ENCODE data around the gene SLIT1.

Gene SLIT1

GRCh38 chr10:97136756-97137155 lies 49.0 kb downstream of the SLIT1 start:
- Histone ChIP-seq H3K4me3 (ENCODE audit: low read depth in 1 of 2, low read length in 2 of 2) (no peak overlapping the region), H3K27me3 (ENCODE audit: control insufficient read depth in 1 of 2, insufficient read depth in 2 of 2, low read length in 2 of 2) (no peaks in the 10 kb centered on the region), H3K27ac (ENCODE audit: low read depth, low read length) (no peak overlapping the region), H3K36me3 (ENCODE audit: insufficient read depth, low read length) (no peaks in the 10 kb centered on the region), H3K9ac (ENCODE audit: low read length) (no peak overlapping the region), H3K9me3 (ENCODE audit: low read length) (no peaks in the 10 kb centered on the region), H3K4me1 (ENCODE audit: insufficient read depth, low read length) (peaks cover 4% of the 10 kb centered on the region)

GRCh38 chr10:97135464-97135863 lies 50.3 kb downstream of the SLIT1 start:
- Histone ChIP-seq H3K27ac (ENCODE audit: low read depth, low read length) (no peak overlapping the region), H3K9me3 (ENCODE audit: low read length) (no peaks in the 10 kb centered on the region), H3K27me3 (ENCODE audit: control insufficient read depth in 1 of 2, insufficient read depth in 2 of 2, low read length in 2 of 2) (no peaks in the 10 kb centered on the region), H3K4me3 (ENCODE audit: low read depth in 1 of 2, low read length in 2 of 2) (no peak overlapping the region), H3K36me3 (ENCODE audit: insufficient read depth, low read length) (no peaks in the 10 kb centered on the region), H3K4me1 (ENCODE audit: insufficient read depth, low read length) (peaks cover 13% of the 10 kb centered on the region), H3K9ac (ENCODE audit: low read length) (no peak overlapping the region)

- H3K4me1 ChIP-seq (ENCODE audit: insufficient read depth, low read length), result peaks cover 13% of the 10 kb centered on the region
- H3K9ac ChIP-seq (ENCODE audit: low read length), result no peak overlapping the region
- H3K27me3 ChIP-seq (ENCODE audit: control insufficient read depth in 1 of 2, insufficient read depth in 2 of 2, low read length in 2 of 2), result no peaks in the 10 kb centered on the region
- H3K9me3 ChIP-seq (ENCODE audit: low read length), result no peaks in the 10 kb centered on the region
- no peak overlapping the region for H3K27ac ChIP-seq (ENCODE audit: low read depth, low read length)
- no peaks in the 10 kb centered on the region for H3K36me3 ChIP-seq (ENCODE audit: insufficient read depth, low read length)
- no peak overlapping the region for H3K4me3 ChIP-seq (ENCODE audit: low read depth in 1 of 2, low read length in 2 of 2)
Observed at GRCh38 chr10:97134983-97135382, 50.8 kb downstream of the SLIT1 start.

GRCh38 chr10:97134110-97134509 lies 51.6 kb downstream of the SLIT1 start:
- Histone ChIP-seq H3K4me3 (ENCODE audit: low read depth in 1 of 2, low read length in 2 of 2) (no peak overlapping the region), H3K4me1 (ENCODE audit: insufficient read depth, low read length) (peaks cover 13% of the 10 kb centered on the region), H3K9me3 (ENCODE audit: low read length) (no peaks in the 10 kb centered on the region), H3K27ac (ENCODE audit: low read depth, low read length) (no peak overlapping the region), H3K36me3 (ENCODE audit: insufficient read depth, low read length) (no peaks in the 10 kb centered on the region), H3K9ac (ENCODE audit: low read length) (no peak overlapping the region), H3K27me3 (ENCODE audit: control insufficient read depth in 1 of 2, insufficient read depth in 2 of 2, low read length in 2 of 2) (no peaks in the 10 kb centered on the region)

- Histone ChIP-seq H3K9ac (ENCODE audit: low read length) (no peak overlapping the region), H3K27me3 (ENCODE audit: control insufficient read depth in 1 of 2, insufficient read depth in 2 of 2, low read length in 2 of 2) (no peaks in the 10 kb centered on the region), H3K4me3 (ENCODE audit: low read depth in 1 of 2, low read length in 2 of 2) (no peak overlapping the region), H3K4me1 (ENCODE audit: insufficient read depth, low read length) (peaks cover 13% of the 10 kb centered on the region), H3K36me3 (ENCODE audit: insufficient read depth, low read length) (no peaks in the 10 kb centered on the region), H3K27ac (ENCODE audit: low read depth, low read length) (no peak overlapping the region), H3K9me3 (ENCODE audit: low read length) (no peaks in the 10 kb centered on the region)
Observed at GRCh38 chr10:97132273-97132672, 53.5 kb downstream of the SLIT1 start.

- H3K36me3 ChIP-seq (ENCODE audit: insufficient read depth, low read length), result no peaks in the 10 kb centered on the region
- no peak overlapping the region for H3K4me3 ChIP-seq (ENCODE audit: low read depth in 1 of 2, low read length in 2 of 2)
- H3K27ac ChIP-seq (ENCODE audit: low read depth, low read length), result no peak overlapping the region
- peaks cover 13% of the 10 kb centered on the region for H3K4me1 ChIP-seq (ENCODE audit: insufficient read depth, low read length)
- no peaks in the 10 kb centered on the region for H3K27me3 ChIP-seq (ENCODE audit: control insufficient read depth in 1 of 2, insufficient read depth in 2 of 2, low read length in 2 of 2)
- H3K9ac ChIP-seq (ENCODE audit: low read length), result no peak overlapping the region
- no peaks in the 10 kb centered on the region for H3K9me3 ChIP-seq (ENCODE audit: low read length)
Observed at GRCh38 chr10:97131666-97132065, 54.1 kb downstream of the SLIT1 start.

GRCh38 chr10:97131181-97131628 lies 54.6 kb downstream of the SLIT1 start:
- no peak overlapping the region for H3K9ac ChIP-seq (ENCODE audit: low read length)
- peaks cover 13% of the 10 kb centered on the region for H3K4me1 ChIP-seq (ENCODE audit: insufficient read depth, low read length)
- H3K27me3 ChIP-seq (ENCODE audit: control insufficient read depth in 1 of 2, insufficient read depth in 2 of 2, low read length in 2 of 2), result no peaks in the 10 kb centered on the region
- H3K36me3 ChIP-seq (ENCODE audit: insufficient read depth, low read length), result no peaks in the 10 kb centered on the region
- no peak overlapping the region for H3K4me3 ChIP-seq (ENCODE audit: low read depth in 1 of 2, low read length in 2 of 2)
- no peaks in the 10 kb centered on the region for H3K9me3 ChIP-seq (ENCODE audit: low read length)
- H3K27ac ChIP-seq (ENCODE audit: low read depth, low read length), result no peak overlapping the region

GRCh38 chr10:97129666-97130065 lies 56.1 kb downstream of the SLIT1 start:
- Histone ChIP-seq H3K9me3 (ENCODE audit: low read length) (no peaks in the 10 kb centered on the region), H3K27ac (ENCODE audit: low read depth, low read length) (no peak overlapping the region), H3K27me3 (ENCODE audit: control insufficient read depth in 1 of 2, insufficient read depth in 2 of 2, low read length in 2 of 2) (no peaks in the 10 kb centered on the region), H3K4me3 (ENCODE audit: low read depth in 1 of 2, low read length in 2 of 2) (no peak overlapping the region), H3K9ac (ENCODE audit: low read length) (no peak overlapping the region), H3K4me1 (ENCODE audit: insufficient read depth, low read length) (peaks cover 13% of the 10 kb centered on the region), H3K36me3 (ENCODE audit: insufficient read depth, low read length) (no peaks in the 10 kb centered on the region)

GRCh38 chr10:97128516-97129154 lies 57.1 kb downstream of the SLIT1 start:
- Histone ChIP-seq H3K36me3 (ENCODE audit: insufficient read depth, low read length) (no peaks in the 10 kb centered on the region), H3K27ac (ENCODE audit: low read depth, low read length) (no peak overlapping the region), H3K4me1 (ENCODE audit: insufficient read depth, low read length) (peaks cover 13% of the 10 kb centered on the region), H3K4me3 (ENCODE audit: low read depth in 1 of 2, low read length in 2 of 2) (no peak overlapping the region), H3K27me3 (ENCODE audit: control insufficient read depth in 1 of 2, insufficient read depth in 2 of 2, low read length in 2 of 2) (no peaks in the 10 kb centered on the region), H3K9me3 (ENCODE audit: low read length) (no peaks in the 10 kb centered on the region), H3K9ac (ENCODE audit: low read length) (no peak overlapping the region)

GRCh38 chr10:97128039-97128492 lies 57.7 kb downstream of the SLIT1 start:
- Histone ChIP-seq H3K4me1 (ENCODE audit: insufficient read depth, low read length) (peaks cover 13% of the 10 kb centered on the region), H3K27ac (ENCODE audit: low read depth, low read length) (no peak overlapping the region), H3K4me3 (ENCODE audit: low read depth in 1 of 2, low read length in 2 of 2) (no peak overlapping the region), H3K36me3 (ENCODE audit: insufficient read depth, low read length) (no peaks in the 10 kb centered on the region), H3K27me3 (ENCODE audit: control insufficient read depth in 1 of 2, insufficient read depth in 2 of 2, low read length in 2 of 2) (no peaks in the 10 kb centered on the region), H3K9ac (ENCODE audit: low read length) (no peak overlapping the region), H3K9me3 (ENCODE audit: low read length) (no peaks in the 10 kb centered on the region)

- Histone ChIP-seq H3K4me1 (ENCODE audit: insufficient read depth, low read length) (peaks cover 13% of the 10 kb centered on the region), H3K9me3 (ENCODE audit: low read length) (no peaks in the 10 kb centered on the region), H3K4me3 (ENCODE audit: low read depth in 1 of 2, low read length in 2 of 2) (no peak overlapping the region), H3K36me3 (ENCODE audit: insufficient read depth, low read length) (no peaks in the 10 kb centered on the region), H3K27me3 (ENCODE audit: control insufficient read depth in 1 of 2, insufficient read depth in 2 of 2, low read length in 2 of 2) (no peaks in the 10 kb centered on the region), H3K9ac (ENCODE audit: low read length) (no peak overlapping the region), H3K27ac (ENCODE audit: low read depth, low read length) (no peak overlapping the region)
Observed at GRCh38 chr10:97127509-97127908, 58.2 kb downstream of the SLIT1 start.

GRCh38 chr10:97124211-97124610 lies 61.5 kb downstream of the SLIT1 start:
- Histone ChIP-seq H3K4me1 (ENCODE audit: insufficient read depth, low read length) (no peaks in the 10 kb centered on the region), H3K9me3 (ENCODE audit: low read length) (no peaks in the 10 kb centered on the region), H3K9ac (ENCODE audit: low read length) (no peak overlapping the region), H3K36me3 (ENCODE audit: insufficient read depth, low read length) (no peaks in the 10 kb centered on the region), H3K27me3 (ENCODE audit: control insufficient read depth in 1 of 2, insufficient read depth in 2 of 2, low read length in 2 of 2) (no peaks in the 10 kb centered on the region), H3K27ac (ENCODE audit: low read depth, low read length) (no peak overlapping the region), H3K4me3 (ENCODE audit: low read depth in 1 of 2, low read length in 2 of 2) (no peak overlapping the region)

Measured in muscle layer of colon (tissue), 2 donors.